Thyroid gland (tissue), 4 donors: ENCODE data around the gene KRT75.

Experiments
- POLR2A ChIP-seq, 2 donors: fragments of 450-650 bp; IDR thresholded peaks; one replicate each; pipeline ENCODE4 v1.6.1; 2017; ENCODE audit warnings: antibody characterized with exemption in 2 of 2, mild to moderate bottlenecking in 2 of 2, moderate library complexity in 1 of 2
- TF ChIP-seq, protein P1 (sequence below), 6 experiments: fragments of 200-600 bp in 3 of 6; fragments of 450-650 bp in 3 of 6; sonication (generic) in 3 of 6; IDR thresholded peaks; one replicate each; pipeline ENCODE4 v1.5.1; 2016 to 2019; ENCODE audit warnings: antibody characterized with exemption in 6 of 6, mild to moderate bottlenecking in 2 of 6, inconsistent platforms in 1 of 6, moderate library complexity in 1 of 6

DNA sequence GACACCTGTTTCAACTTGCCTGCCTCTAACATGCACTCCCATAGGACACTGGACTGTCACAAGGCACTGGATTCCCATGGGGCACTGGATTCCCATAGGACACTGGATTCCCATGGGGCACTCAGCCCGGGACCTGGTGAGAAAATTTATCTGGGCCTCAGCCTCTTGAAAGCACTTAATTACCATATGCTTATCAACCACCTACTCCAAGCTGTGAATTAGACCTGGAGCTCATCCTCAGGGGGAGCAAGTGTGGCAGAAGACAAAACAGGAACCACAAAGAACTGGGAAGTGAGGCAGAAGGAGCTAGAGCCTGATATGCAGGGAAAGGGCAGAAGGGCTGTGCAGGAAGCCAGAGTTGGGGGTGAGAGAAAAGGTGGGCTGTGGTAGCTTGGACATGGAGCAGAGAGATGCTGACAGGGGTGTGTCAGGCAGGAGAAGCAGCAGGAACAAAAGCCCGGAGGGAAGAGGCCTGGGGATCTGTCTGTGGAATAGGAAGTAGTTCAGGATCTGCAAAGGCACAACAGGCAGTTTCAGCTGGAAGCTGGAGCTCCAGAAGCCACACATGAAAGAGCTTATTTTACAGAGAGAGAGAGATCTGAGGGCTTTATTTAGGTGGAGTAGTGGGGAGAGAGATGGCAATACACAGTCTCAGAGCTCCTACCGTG lies 31.2 kb downstream of the KRT75 start:
- TF ChIP-seq, protein P1, sequence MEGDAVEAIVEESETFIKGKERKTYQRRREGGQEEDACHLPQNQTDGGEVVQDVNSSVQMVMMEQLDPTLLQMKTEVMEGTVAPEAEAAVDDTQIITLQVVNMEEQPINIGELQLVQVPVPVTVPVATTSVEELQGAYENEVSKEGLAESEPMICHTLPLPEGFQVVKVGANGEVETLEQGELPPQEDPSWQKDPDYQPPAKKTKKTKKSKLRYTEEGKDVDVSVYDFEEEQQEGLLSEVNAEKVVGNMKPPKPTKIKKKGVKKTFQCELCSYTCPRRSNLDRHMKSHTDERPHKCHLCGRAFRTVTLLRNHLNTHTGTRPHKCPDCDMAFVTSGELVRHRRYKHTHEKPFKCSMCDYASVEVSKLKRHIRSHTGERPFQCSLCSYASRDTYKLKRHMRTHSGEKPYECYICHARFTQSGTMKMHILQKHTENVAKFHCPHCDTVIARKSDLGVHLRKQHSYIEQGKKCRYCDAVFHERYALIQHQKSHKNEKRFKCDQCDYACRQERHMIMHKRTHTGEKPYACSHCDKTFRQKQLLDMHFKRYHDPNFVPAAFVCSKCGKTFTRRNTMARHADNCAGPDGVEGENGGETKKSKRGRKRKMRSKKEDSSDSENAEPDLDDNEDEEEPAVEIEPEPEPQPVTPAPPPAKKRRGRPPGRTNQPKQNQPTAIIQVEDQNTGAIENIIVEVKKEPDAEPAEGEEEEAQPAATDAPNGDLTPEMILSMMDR (IDR thresholded peaks at IDR 0.05): no peak
- TF ChIP-seq POLR2A (IDR thresholded peaks at IDR 0.05): no peak
